Common myeloid progenitor, CD34-positive (primary cell): ENCODE data around the gene C1orf174.
A peak's percentile ranks its signal among the peaks of the same experiment; 100 is the strongest.

Source experiments
- CTCF ChIA-PET: fragments of 350-600 bp; sonication (Branson Sonifier 250); formaldehyde crosslinking; loops from one replicate; lab custom pipeline; 2021; ENCODE audit warnings: antibody characterized with exemption; lab: Charles Lee
- POLR2A ChIA-PET: fragments of 350-600 bp; sonication (Branson Sonifier 250); formaldehyde crosslinking; loops from one replicate; lab custom pipeline; 2021; ENCODE audit warnings: antibody characterized with exemption; lab: Charles Lee
- DNase-seq, 3 donors: peaks; one replicate each; pipeline versions ENCODE4 v3.0.0 to v3.0.0-alpha.2; 2013
- H3K27ac ChIP-seq, 2 experiments: 1 replicate in 1 of 2; 2 replicates in 1 of 2; pipeline ENCODE4 v1.7.0; 2013; ENCODE audit warnings: inconsistent platforms in 2 of 2, low read length in 2 of 2, mild to moderate bottlenecking in 2 of 2, low read depth in 1 of 2, moderate library complexity in 1 of 2; ENCODE audit not compliant: severe bottlenecking in 2 of 2, insufficient read depth in 1 of 2, poor library complexity in 1 of 2
- H3K27me3 ChIP-seq, 5 experiments: replicated peaks in 2 of 5; 1 replicate in 3 of 5; 2 replicates in 2 of 5; pipeline versions ENCODE4 v1.6.1 to v1.7.0; 2013; ENCODE audit warnings: low read length in 4 of 5, mild to moderate bottlenecking in 2 of 5, moderate library complexity in 2 of 5, inconsistent platforms in 1 of 5; ENCODE audit not compliant: insufficient read depth in 5 of 5, control insufficient read depth in 4 of 5
- H3K36me3 ChIP-seq, 4 experiments: 1 replicate in 2 of 4; 2 replicates in 2 of 4; pipeline versions ENCODE4 v1.6.1 to v1.7.0; 2013; ENCODE audit warnings: low read length in 3 of 4, control low read depth in 1 of 4, mild to moderate bottlenecking in 1 of 4; ENCODE audit not compliant: control insufficient read depth in 4 of 4, insufficient read depth in 4 of 4
- H3K4me1 ChIP-seq, 4 experiments: 1 replicate in 3 of 4; 2 replicates in 1 of 4; pipeline versions ENCODE4 v1.6.1 to v1.7.1; 2013; ENCODE audit warnings: low read length in 3 of 4, mild to moderate bottlenecking in 3 of 4, control low read depth in 1 of 4, inconsistent platforms in 1 of 4, moderate library complexity in 1 of 4; ENCODE audit not compliant: control insufficient read depth in 4 of 4, insufficient read depth in 4 of 4; ENCODE audit errors: control extremely low read depth in 1 of 4
- H3K4me3 ChIP-seq, 7 experiments: 1 replicate in 4 of 7; 2 replicates in 3 of 7; pipeline versions ENCODE4 v1.5.1 to v1.7.0; 2013; ENCODE audit warnings: mild to moderate bottlenecking in 7 of 7, low read length in 6 of 7, moderate library complexity in 6 of 7, inconsistent platforms in 2 of 7, low read depth in 2 of 7, control low read depth in 1 of 7; ENCODE audit not compliant: insufficient read depth in 4 of 7, control insufficient read depth in 1 of 7; ENCODE audit errors: extremely low read depth in 1 of 7
- H3K9me3 ChIP-seq, 5 experiments: 1 replicate in 4 of 5; 2 replicates in 1 of 5; pipeline versions ENCODE4 v1.6.1 to v1.7.1; 2013; ENCODE audit warnings: low read length in 4 of 5, mild to moderate bottlenecking in 2 of 5, inconsistent platforms in 1 of 5, low read depth in 1 of 5, moderate library complexity in 1 of 5; ENCODE audit not compliant: control insufficient read depth in 4 of 5, insufficient read depth in 2 of 5; ENCODE audit errors: control extremely low read depth in 1 of 5
- WGBS: methylation state at CpG from one replicate; pipeline ENCODE4 v1.1.5; 2013; ENCODE audit not compliant: insufficient coverage; 5-methylcytosine and 5-hydroxymethylcytosine counted together

C1orf174 gene

DNA sequence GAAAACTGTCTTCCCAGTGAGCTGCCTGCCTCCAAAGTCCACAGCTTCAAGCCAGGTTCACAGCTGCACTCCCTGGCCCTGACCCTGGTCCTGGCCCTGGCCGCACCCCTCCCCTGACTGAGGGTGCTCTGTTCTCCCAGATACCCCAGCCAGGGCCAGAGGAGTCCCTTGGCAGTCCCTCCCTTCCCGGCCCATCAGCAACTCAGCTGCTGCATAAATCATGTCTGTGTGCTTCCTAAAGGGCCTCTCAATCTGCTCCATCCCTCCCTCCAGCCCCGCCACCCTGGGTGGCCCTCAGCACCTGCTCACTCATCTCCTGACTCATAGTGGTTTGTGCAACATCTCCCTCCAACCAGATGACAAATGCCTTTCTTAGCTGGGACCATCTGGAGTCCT is 24.8 kb upstream of the C1orf174 start:
- Histone ChIP-seq H3K36me3 (no peaks in the 10 kb centered on the region), H3K4me1 (peaks cover 0 to 3% (median 0%) of the 10 kb centered on the region in 4 experiments), H3K4me3 (no peak overlapping the region), H3K9me3 (no peaks in the 10 kb centered on the region), H3K27ac (no peak overlapping the region), H3K27me3 (peaks cover 0 to 20% (median 0%) of the 10 kb centered on the region in 5 experiments)
- POLR2A ChIA-PET, result no interaction called here
- CTCF ChIA-PET, result no interaction called here
- peak in 2 of 3 donors; percentile 28 to 45 for DNase-seq
- 48% methylated on average over 3 of the region's 3 CpGs for WGBS

GRCh38 chr1:3924186-3924824 is 24.2 kb upstream of the C1orf174 start:
- ChIA-PET POLR2A (no interaction called here), CTCF (no interaction called here)
- Histone ChIP-seq H3K9me3 (no peaks in the 10 kb centered on the region), H3K27ac (no peak overlapping the region), H3K36me3 (no peaks in the 10 kb centered on the region), H3K27me3 (peaks cover 0 to 22% (median 0%) of the 10 kb centered on the region in 5 experiments), H3K4me3 (no peak overlapping the region), H3K4me1 (peaks cover 0 to 3% (median 0%) of the 10 kb centered on the region in 4 experiments)
- no peak for DNase-seq
- WGBS, result 70% methylated on average over 8 of the region's 13 CpGs

DNA sequence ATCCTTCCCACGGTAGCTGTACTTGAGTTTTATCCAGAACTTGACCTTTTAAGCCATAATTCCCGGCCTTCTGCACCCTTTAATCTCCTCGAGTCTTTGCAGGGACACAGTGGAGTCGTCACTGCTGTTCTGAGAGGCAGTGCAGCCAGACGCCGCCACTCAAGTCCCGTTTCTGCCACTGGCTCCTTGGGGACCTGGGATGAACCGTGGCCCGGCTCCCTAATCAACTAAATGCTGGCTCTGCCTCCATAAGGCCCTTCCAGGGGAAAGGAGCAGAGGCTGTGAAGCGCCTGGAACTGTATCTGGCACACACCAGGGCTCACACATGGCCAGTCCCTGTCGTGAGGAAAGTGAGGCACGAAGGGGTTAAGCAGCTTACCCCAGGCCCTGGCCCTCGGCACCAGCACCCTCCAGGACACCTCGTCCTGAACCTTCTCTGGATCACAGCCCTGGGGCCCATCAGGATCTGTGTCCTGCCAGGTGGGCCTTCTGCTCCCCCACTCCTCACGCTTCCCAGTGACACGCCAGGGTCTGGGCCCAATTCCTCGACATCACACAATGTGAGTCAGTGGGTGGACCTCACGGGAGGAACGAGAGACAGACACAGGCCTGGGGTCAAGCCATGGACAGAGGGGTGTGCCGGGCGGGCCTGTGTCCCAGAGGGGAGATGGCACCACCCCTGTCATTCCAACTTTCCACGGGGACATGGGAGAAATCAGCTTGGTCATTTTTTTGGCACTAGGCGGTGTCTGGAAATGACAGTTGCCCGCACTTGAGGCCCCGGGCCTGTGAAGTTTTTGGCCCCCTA is 23.5 kb upstream of the C1orf174 start:
- Histone ChIP-seq H3K4me1 (peaks cover 0 to 3% (median 0%) of the 10 kb centered on the region in 4 experiments), H3K36me3 (no peaks in the 10 kb centered on the region), H3K27ac (no peak overlapping the region), H3K27me3 (peaks cover 0 to 29% (median 0%) of the 10 kb centered on the region in 5 experiments), H3K4me3 (no peak overlapping the region), H3K9me3 (no peaks in the 10 kb centered on the region)
- DNase-seq, result no peak
- WGBS, result 90% methylated on average over 22 of the region's 25 CpGs
- CTCF ChIA-PET, result no interaction called here
- POLR2A ChIA-PET, result no interaction called here

GRCh38 chr1:3922851-3923250 is 22.8 kb upstream of the C1orf174 start:
- Histone ChIP-seq H3K4me1 (peaks cover 0 to 3% (median 0%) of the 10 kb centered on the region in 4 experiments), H3K4me3 (no peak overlapping the region), H3K27me3 (peaks cover 0 to 30% (median 0%) of the 10 kb centered on the region in 5 experiments), H3K27ac (no peak overlapping the region), H3K36me3 (no peaks in the 10 kb centered on the region), H3K9me3 (no peaks in the 10 kb centered on the region)
- WGBS, result 91% methylated on average over 6 of the region's 6 CpGs
- CTCF ChIA-PET, result no interaction called here
- POLR2A ChIA-PET, result no interaction called here
- DNase-seq, result no peak

GRCh38 chr1:3922201-3922725 is 22.2 kb upstream of the C1orf174 start:
- H3K4me3 ChIP-seq, result no peak overlapping the region
- ChIA-PET CTCF (interaction anchor here (1.7 kb wide), 1 partner anchor 10 kb away, joined by 7 read pairs; no protein-coding TSS in a partner anchor), POLR2A (interaction anchor here (0.6 kb wide), 1 partner anchor 21 kb away, joined by 5 read pairs; no protein-coding TSS in a partner anchor)
- H3K4me1 ChIP-seq, result peaks cover 0 to 3% (median 0%) of the 10 kb centered on the region in 4 experiments
- H3K9me3 ChIP-seq, result no peaks in the 10 kb centered on the region
- H3K27ac ChIP-seq, result no peak overlapping the region
- WGBS, result 97% methylated on average over 5 of the region's 6 CpGs
- H3K36me3 ChIP-seq, result no peaks in the 10 kb centered on the region
- peaks cover 0 to 34% (median 0%) of the 10 kb centered on the region in 5 experiments for H3K27me3 ChIP-seq
- no peak for DNase-seq

DNA sequence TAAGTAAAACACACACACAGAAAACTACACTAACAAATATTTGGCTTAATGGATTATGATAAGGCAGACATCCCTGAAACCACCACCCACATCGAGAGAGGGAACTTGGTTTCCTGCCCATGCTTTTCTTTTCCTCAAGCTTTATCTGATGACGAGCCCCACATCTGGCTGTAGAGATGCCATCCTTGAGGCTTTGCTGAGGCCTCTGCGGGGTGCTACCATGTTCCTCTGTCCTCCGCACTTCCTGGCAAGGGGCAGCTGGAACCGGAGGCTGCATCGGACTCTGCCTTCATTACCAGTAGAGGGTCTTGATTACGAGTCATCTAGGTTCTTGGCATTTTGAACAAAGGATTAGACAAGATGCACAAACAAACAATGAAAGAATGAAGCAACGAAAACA is 21.7 kb upstream of the C1orf174 start:
- H3K27ac ChIP-seq, result no peak overlapping the region
- no peak for DNase-seq
- WGBS, result 69% methylated on average over 8 of the region's 8 CpGs
- peaks cover 0 to 3% (median 0%) of the 10 kb centered on the region in 4 experiments for H3K4me1 ChIP-seq
- H3K36me3 ChIP-seq, result no peaks in the 10 kb centered on the region
- H3K4me3 ChIP-seq, result no peak overlapping the region
- POLR2A ChIA-PET, result interaction anchor here (0.6 kb wide), 1 partner anchor 21 kb away, joined by 5 read pairs; no protein-coding TSS in a partner anchor
- no peaks in the 10 kb centered on the region for H3K9me3 ChIP-seq
- CTCF ChIA-PET, result interaction anchor here (1.7 kb wide), 1 partner anchor 10 kb away, joined by 7 read pairs; no protein-coding TSS in a partner anchor
- H3K27me3 ChIP-seq, result peaks cover 0 to 34% (median 0%) of the 10 kb centered on the region in 5 experiments
